Trophoblast cell (in vitro differentiated cells and primary cell): ENCODE results near the gene RASA3.

ENCODE experiments used
- DNase-seq, 2 donors: peaks; one replicate each; pipeline ENCODE4 v3.0.0-alpha.2; 2016
- H2AFZ ChIP-seq: 2 replicates; pipeline ENCODE4 v1.6.1; 2013; ENCODE audit warnings: low read length, moderate library complexity, mild to moderate bottlenecking; ENCODE audit not compliant: insufficient read depth, poor library complexity
- H2AK5ac ChIP-seq: 2 replicates; pipeline ENCODE4 v1.6.1; 2013; ENCODE audit warnings: mild to moderate bottlenecking, low read length
- H2BK120ac ChIP-seq: 2 replicates; pipeline ENCODE4 v1.6.1; 2013; ENCODE audit warnings: low read length, mild to moderate bottlenecking, moderate library complexity; ENCODE audit not compliant: insufficient read depth, poor library complexity
- H2BK12ac ChIP-seq: 2 replicates; pipeline ENCODE4 v1.6.1; 2013; ENCODE audit warnings: mild to moderate bottlenecking, low read length, moderate library complexity
- H2BK5ac ChIP-seq: 2 replicates; pipeline ENCODE4 v1.6.1; 2013; ENCODE audit warnings: low read length, low read depth, moderate library complexity, mild to moderate bottlenecking; ENCODE audit not compliant: poor library complexity
- H3K14ac ChIP-seq: 2 replicates; pipeline ENCODE4 v1.6.1; 2013; ENCODE audit warnings: mild to moderate bottlenecking, low read length
- H3K18ac ChIP-seq: 2 replicates; pipeline ENCODE4 v1.6.1; 2013; ENCODE audit warnings: mild to moderate bottlenecking, low read length
- H3K23ac ChIP-seq: 2 replicates; pipeline ENCODE4 v1.6.1; 2013; ENCODE audit warnings: low read length
- H3K27ac ChIP-seq: 2 replicates; pipeline ENCODE4 v1.5.1; 2013; ENCODE audit warnings: low read depth, mild to moderate bottlenecking, inconsistent platforms, low read length, moderate library complexity
- H3K27me3 ChIP-seq: 2 replicates; pipeline ENCODE4 v1.6.1; 2013; ENCODE audit warnings: inconsistent platforms, mild to moderate bottlenecking, low read length, moderate library complexity; ENCODE audit not compliant: insufficient read depth
- H3K36me3 ChIP-seq, 2 experiments: 1 replicate in 1 of 2; 2 replicates in 1 of 2; pipeline ENCODE4 v1.6.1; 2013; ENCODE audit warnings: low read length in 2 of 2, mild to moderate bottlenecking in 2 of 2, moderate library complexity in 1 of 2; ENCODE audit not compliant: insufficient read depth in 2 of 2, control insufficient read depth in 1 of 2
- H3K4ac ChIP-seq: 2 replicates; pipeline ENCODE4 v1.6.1; 2013; ENCODE audit warnings: low read depth, mild to moderate bottlenecking, low read length, moderate library complexity
- H3K4me1 ChIP-seq, 2 experiments: 1 replicate in 1 of 2; 2 replicates in 1 of 2; pipeline ENCODE4 v1.6.1; 2013; ENCODE audit warnings: low read length in 2 of 2, mild to moderate bottlenecking in 2 of 2, moderate library complexity in 1 of 2; ENCODE audit not compliant: insufficient read depth in 2 of 2, control insufficient read depth in 1 of 2
- H3K4me2 ChIP-seq: 2 replicates; pipeline ENCODE4 v1.6.1; 2013; ENCODE audit warnings: inconsistent platforms, mild to moderate bottlenecking, low read length, moderate library complexity
- H3K4me3 ChIP-seq: 2 replicates; pipeline ENCODE4 v1.5.1; 2013; ENCODE audit warnings: mild to moderate bottlenecking, low read depth, low read length, inconsistent platforms
- H3K79me1 ChIP-seq: one replicate; pipeline ENCODE4 v1.6.1; 2013; ENCODE audit warnings: low read length
- H3K79me2 ChIP-seq: 2 replicates; pipeline ENCODE4 v1.6.1; 2013; ENCODE audit warnings: low read length, mild to moderate bottlenecking; ENCODE audit not compliant: control insufficient read depth, insufficient read depth, poor library complexity
- H3K9ac ChIP-seq: 2 replicates; pipeline ENCODE4 v1.6.1; 2013; ENCODE audit warnings: mild to moderate bottlenecking, low read length
- H3K9me3 ChIP-seq: 2 replicates; pipeline ENCODE4 v1.6.1; 2013; ENCODE audit warnings: low read depth, mild to moderate bottlenecking, control low read depth, inconsistent platforms, low read length; ENCODE audit not compliant: insufficient read depth
- H4K12ac ChIP-seq: 2 replicates; pipeline ENCODE4 v1.6.1; 2013; ENCODE audit warnings: low read depth, mild to moderate bottlenecking, low read length, moderate library complexity
- H4K8ac ChIP-seq: 2 replicates; pipeline ENCODE4 v1.6.1; 2013; ENCODE audit warnings: low read depth, mild to moderate bottlenecking, low read length, moderate library complexity
- H4K91ac ChIP-seq: one replicate; pipeline ENCODE4 v1.6.1; 2013; ENCODE audit warnings: low read depth, mild to moderate bottlenecking, low read length, moderate library complexity
- WGBS: extraction: QIAGEN DNeasy Blood & Tissue Kit; methylation state at CpG from one replicate; pipeline ENCODE4 v1.1.7; 2013; ENCODE audit warnings: missing lambda C conversion rate; ENCODE audit not compliant: insufficient read length, insufficient coverage; ENCODE audit errors: extremely low coverage; 5-methylcytosine and 5-hydroxymethylcytosine counted together

Gene RASA3

DNA sequence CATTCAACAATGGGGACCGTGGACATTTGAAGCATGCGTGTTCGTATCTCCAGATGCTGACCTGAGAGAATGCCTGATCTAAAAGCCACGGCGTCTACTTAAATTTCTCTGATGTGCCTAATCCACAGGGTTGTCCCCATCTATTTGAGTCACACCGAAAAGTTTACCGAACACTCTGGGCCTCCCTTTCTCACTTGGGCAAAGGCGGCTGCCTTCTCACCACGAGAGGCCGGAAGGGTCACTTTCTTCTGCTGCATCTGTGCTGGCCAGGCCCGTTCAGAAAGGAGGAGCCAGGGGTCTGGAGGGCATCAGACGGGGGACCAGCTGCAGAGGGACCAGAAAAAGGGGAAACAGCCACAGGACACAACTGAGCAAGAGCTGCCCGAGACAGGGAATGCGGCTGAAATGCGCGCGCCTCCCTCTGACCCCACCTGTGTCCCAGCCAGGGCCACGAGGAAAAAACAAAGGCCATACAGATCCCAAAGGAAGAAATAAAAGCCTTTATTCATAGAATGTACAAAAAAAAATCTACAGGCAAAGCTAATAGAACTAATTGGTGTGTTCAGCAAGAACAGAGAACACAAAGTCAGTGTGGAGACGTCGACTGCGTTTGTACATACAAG lies 87.2 kb downstream of the RASA3 start:
- peak overlapping the region; percentile 49 for H4K8ac ChIP-seq
- H3K27me3 ChIP-seq: no peaks in the 10 kb centered on the region
- no peak overlapping the region for H2AFZ ChIP-seq
- no peak overlapping the region for H3K4ac ChIP-seq
- no CpG with 5 or more reads among the region's 21 CpGs for WGBS
- no peaks in the 10 kb centered on the region for H3K79me2 ChIP-seq
- H4K12ac ChIP-seq: no peak overlapping the region
- H3K23ac ChIP-seq: no peak overlapping the region
- no peak overlapping the region for H3K4me3 ChIP-seq
- no peaks in the 10 kb centered on the region for H3K4me1 ChIP-seq
- peaks cover 0 to 17% of the 10 kb centered on the region in 2 experiments for H3K36me3 ChIP-seq
- no peak overlapping the region for H3K14ac ChIP-seq
- no peak for DNase-seq
- H3K9me3 ChIP-seq: no peaks in the 10 kb centered on the region
- no peak overlapping the region for H2AK5ac ChIP-seq
- no peak overlapping the region for H2BK12ac ChIP-seq
- no peak overlapping the region for H3K4me2 ChIP-seq
- H3K18ac ChIP-seq: peak overlapping the region; percentile 33
- no peak overlapping the region for H3K27ac ChIP-seq
- H2BK120ac ChIP-seq: no peak overlapping the region
- no peak overlapping the region for H3K9ac ChIP-seq
- H4K91ac ChIP-seq: peak overlapping the region; percentile 15
- H2BK5ac ChIP-seq: no peak overlapping the region
- H3K79me1 ChIP-seq: no peaks in the 10 kb centered on the region

DNA sequence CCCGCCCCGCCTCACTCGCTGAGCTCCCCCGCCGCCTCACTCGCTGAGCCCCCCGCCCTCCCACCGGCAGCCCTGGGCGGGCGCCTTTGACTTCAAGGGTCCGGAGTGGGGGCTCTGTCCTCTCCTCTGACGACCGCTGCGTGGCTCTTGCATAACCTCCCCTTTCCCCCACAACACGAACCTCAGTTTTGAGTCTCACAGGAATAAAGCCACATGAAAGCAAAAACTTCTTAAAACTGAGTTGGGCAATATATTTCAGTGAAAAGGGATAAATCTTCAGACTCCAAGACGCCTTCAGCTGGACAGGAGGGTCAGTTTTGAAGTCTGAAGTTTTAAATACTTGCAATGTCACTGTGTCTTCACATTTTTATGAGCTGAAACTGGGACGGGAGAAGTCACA lies 87.9 kb downstream of the RASA3 start:
- no peak overlapping the region for H2BK120ac ChIP-seq
- no peak overlapping the region for H3K9ac ChIP-seq
- no peak overlapping the region for H2BK5ac ChIP-seq
- no peak for DNase-seq
- WGBS: no CpG with 5 or more reads among the region's 17 CpGs
- H3K18ac ChIP-seq: no peak overlapping the region
- no peak overlapping the region for H3K4ac ChIP-seq
- no peak overlapping the region for H4K12ac ChIP-seq
- H3K9me3 ChIP-seq: peaks cover under 1% of the 10 kb centered on the region
- no peak overlapping the region for H3K4me2 ChIP-seq
- no peaks in the 10 kb centered on the region for H3K79me1 ChIP-seq
- no peak overlapping the region for H2AFZ ChIP-seq
- H4K91ac ChIP-seq: no peak overlapping the region
- no peak overlapping the region for H3K4me3 ChIP-seq
- H3K23ac ChIP-seq: no peak overlapping the region
- H3K36me3 ChIP-seq: peaks cover 0 to 11% of the 10 kb centered on the region in 2 experiments
- H3K27me3 ChIP-seq: no peaks in the 10 kb centered on the region
- no peak overlapping the region for H2BK12ac ChIP-seq
- H3K4me1 ChIP-seq: no peaks in the 10 kb centered on the region
- H2AK5ac ChIP-seq: no peak overlapping the region
- no peak overlapping the region for H4K8ac ChIP-seq
- no peak overlapping the region for H3K14ac ChIP-seq
- H3K27ac ChIP-seq: no peak overlapping the region
- H3K79me2 ChIP-seq: no peaks in the 10 kb centered on the region

DNA sequence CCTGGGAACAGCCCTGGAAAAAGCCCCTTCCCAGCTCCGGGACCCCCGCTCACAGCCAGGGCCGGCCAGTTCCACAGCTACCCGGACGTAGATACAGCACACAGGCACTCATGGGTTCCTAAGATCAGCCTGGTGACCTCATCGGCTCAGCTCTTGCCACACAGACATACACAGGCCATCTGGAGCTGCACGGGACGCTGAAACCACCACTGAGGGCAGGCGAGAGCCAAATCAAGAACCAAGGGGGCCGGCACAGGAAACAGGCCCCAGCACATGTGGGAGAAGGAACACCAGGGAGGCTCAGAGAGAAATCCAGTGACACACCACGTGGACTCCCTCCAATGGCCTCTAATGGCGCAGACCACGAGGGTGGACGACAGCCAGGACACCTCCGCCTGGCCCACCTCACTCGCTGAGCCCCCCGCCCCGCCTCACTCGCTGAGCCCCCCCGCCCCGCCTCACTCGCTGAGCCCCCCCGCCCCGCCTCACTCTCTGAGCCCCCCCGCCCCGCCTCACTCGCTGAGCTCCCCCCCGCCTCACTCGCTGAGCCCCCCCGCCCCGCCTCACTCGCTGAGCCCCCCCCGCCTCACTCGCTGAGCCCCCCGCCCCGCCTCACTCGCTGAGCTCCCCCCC lies 88.9 kb downstream of the RASA3 start:
- no peak overlapping the region for H3K4me3 ChIP-seq
- H4K91ac ChIP-seq: no peak overlapping the region
- H2BK5ac ChIP-seq: no peak overlapping the region
- H2AFZ ChIP-seq: no peak overlapping the region
- H2BK120ac ChIP-seq: no peak overlapping the region
- H3K4me2 ChIP-seq: no peak overlapping the region
- H3K14ac ChIP-seq: no peak overlapping the region
- no peak overlapping the region for H3K4ac ChIP-seq
- no peak overlapping the region for H3K23ac ChIP-seq
- H3K4me1 ChIP-seq: no peaks in the 10 kb centered on the region
- H4K12ac ChIP-seq: no peak overlapping the region
- H4K8ac ChIP-seq: no peak overlapping the region
- H3K79me1 ChIP-seq: no peaks in the 10 kb centered on the region
- H3K18ac ChIP-seq: no peak overlapping the region
- peaks cover 3% of the 10 kb centered on the region for H3K9me3 ChIP-seq
- peak in 1 of 2 donors; percentile 29 for DNase-seq
- no CpG with 5 or more reads among the region's 37 CpGs for WGBS
- no peaks in the 10 kb centered on the region for H3K79me2 ChIP-seq
- H3K9ac ChIP-seq: no peak overlapping the region
- peaks cover 0 to 11% of the 10 kb centered on the region in 2 experiments for H3K36me3 ChIP-seq
- no peak overlapping the region for H2AK5ac ChIP-seq
- no peaks in the 10 kb centered on the region for H3K27me3 ChIP-seq
- H2BK12ac ChIP-seq: no peak overlapping the region
- H3K27ac ChIP-seq: no peak overlapping the region

DNA sequence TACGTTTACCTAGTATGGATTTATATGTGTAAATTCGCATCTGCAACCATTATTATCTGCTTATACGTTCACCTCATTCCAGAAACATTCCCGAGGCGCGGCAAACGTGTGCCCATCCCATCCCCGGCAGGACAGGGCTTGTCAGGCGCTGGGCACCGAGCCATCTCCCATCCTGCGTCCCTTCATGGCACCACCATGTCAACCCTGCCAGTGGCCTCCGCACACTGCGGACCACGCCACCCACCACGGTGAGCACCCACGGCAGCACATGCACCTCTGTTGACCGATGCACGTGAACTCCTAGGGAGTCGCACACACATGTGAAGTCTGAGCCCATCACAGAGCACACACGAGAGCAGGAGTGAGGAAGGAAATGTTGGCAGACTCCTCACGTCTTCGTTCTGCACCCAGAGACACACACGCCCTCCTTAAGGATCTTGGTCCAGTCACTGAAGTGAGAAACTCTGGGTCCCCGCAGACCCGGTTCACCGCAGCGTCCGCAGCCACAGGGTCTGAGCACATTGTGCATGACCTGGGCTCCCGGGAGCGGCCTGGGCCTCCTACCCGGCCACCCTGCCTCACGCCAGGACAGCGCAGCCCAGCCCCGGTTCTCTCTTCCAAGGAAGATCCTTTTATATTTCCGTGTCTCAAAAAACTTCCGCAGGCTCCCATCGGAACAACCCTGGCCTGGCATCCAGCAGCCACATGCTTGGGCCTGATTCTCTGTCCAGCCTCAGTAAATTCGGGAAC lies 90.2 kb downstream of the RASA3 start:
- H3K9ac ChIP-seq: no peak overlapping the region
- no peak overlapping the region for H2AFZ ChIP-seq
- no peak overlapping the region for H2BK5ac ChIP-seq
- no peak for DNase-seq
- H4K91ac ChIP-seq: no peak overlapping the region
- H3K79me2 ChIP-seq: no peaks in the 10 kb centered on the region
- peaks cover 0 to 13% of the 10 kb centered on the region in 2 experiments for H3K36me3 ChIP-seq
- H3K27me3 ChIP-seq: no peaks in the 10 kb centered on the region
- H3K27ac ChIP-seq: no peak overlapping the region
- no peak overlapping the region for H2AK5ac ChIP-seq
- no peak overlapping the region for H3K18ac ChIP-seq
- H3K79me1 ChIP-seq: no peaks in the 10 kb centered on the region
- no peak overlapping the region for H2BK120ac ChIP-seq
- no peaks in the 10 kb centered on the region for H3K4me1 ChIP-seq
- no peak overlapping the region for H3K4me3 ChIP-seq
- no peak overlapping the region for H4K12ac ChIP-seq
- no peak overlapping the region for H3K4me2 ChIP-seq
- no peak overlapping the region for H3K14ac ChIP-seq
- no peak overlapping the region for H4K8ac ChIP-seq
- H3K4ac ChIP-seq: no peak overlapping the region
- no peak overlapping the region for H3K23ac ChIP-seq
- no CpG with 5 or more reads among the region's 38 CpGs for WGBS
- peaks cover 5% of the 10 kb centered on the region for H3K9me3 ChIP-seq
- H2BK12ac ChIP-seq: no peak overlapping the region
